GM12892 (cell line): ENCODE measurements around the gene WFDC9.

Source experiments
- POLR2A ChIP-seq: IDR thresholded peaks from 2 replicates; pipeline ENCODE4 v1.6.1; 2011; ENCODE audit warnings: low read depth, low read length, control low read depth
- TAF1 ChIP-seq: IDR thresholded peaks from 2 replicates; pipeline ENCODE4 v1.6.1; 2011; ENCODE audit warnings: low read depth, mild to moderate bottlenecking, control low read depth, low read length, borderline replicate concordance

GRCh38 chr20:45607810-45608209 is 23.3 kb downstream of the WFDC9 start:
- TF ChIP-seq POLR2A = no peak
- no peak for TF ChIP-seq TAF1
